Astrocyte (in vitro differentiated cells and primary cell): Measurements from ENCODE around the gene NUP98.

Source experiments
- CTCF ChIP-seq: IDR thresholded peaks from 2 replicates; pipeline ENCODE4 v1.5.1; 2011; ENCODE audit warnings: low read depth, mild to moderate bottlenecking, inconsistent platforms, low read length, moderate library complexity; ENCODE audit not compliant: insufficient read depth
- EZH2 ChIP-seq: IDR thresholded peaks from 2 replicates; pipeline ENCODE4 v1.6.1; 2012; ENCODE audit warnings: mild to moderate bottlenecking, low read length, inconsistent platforms; ENCODE audit not compliant: insufficient read depth

DNA sequence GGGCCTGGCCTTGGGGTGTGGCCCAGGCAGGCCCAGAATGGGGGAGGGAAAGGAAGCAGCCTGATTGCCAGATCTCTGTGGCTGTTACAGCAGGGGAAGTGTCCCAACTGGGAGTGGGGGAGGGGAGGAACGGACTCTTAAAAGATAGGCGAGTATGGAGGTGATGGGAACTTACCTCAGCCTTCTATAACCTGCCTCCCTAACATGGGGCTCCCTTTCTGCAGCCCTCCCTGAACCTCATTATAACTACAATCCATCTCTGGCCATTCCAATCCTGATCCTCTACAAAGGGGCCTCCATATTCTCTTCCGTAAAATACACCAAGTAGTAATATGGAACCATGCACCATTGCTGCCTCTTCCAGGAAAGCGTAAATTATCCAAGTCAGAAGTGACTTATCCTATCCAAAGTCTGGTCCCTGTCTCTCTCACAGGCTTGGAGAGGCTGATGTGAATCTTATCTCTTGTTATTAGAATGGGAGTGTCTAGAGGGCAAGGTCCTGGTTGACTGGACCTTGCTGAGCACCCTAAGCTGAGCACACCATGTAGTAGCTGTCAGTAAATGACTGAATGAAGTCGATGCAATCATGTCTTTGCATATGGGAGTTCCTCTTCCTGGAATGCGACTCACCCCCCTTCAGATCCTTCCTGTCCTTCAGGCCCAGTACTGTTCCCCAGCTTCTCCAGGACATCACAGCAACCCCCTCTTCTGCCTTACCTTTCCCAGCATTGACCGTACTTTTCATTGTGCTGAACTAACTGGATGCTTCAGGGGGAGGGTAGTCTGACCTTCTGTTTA lies 37.5 kb upstream of the NUP98 start:
- TF ChIP-seq CTCF: no peak
- no peak for TF ChIP-seq EZH2
